GM18951 (cell line): ENCODE data around the gene AAMP.

Source experiments
- POLR2A ChIP-seq: IDR thresholded peaks from 4 replicates; pipeline ENCODE4 v1.6.1; 2011; ENCODE audit warnings: mild to moderate bottlenecking; ENCODE audit not compliant: insufficient read length, insufficient read depth; ENCODE audit errors: extremely low read depth
- in situ Hi-C: fragments of 300-500 bp; cut with MboI; formaldehyde crosslinking; loops from one replicate; pipeline ENCODE4 v1.12.0; 2022; ENCODE audit warnings: low sequenced_read_pairs, mixed read lengths, inconsistent platforms; ENCODE audit not compliant: unreplicated experiment

Gene AAMP

DNA sequence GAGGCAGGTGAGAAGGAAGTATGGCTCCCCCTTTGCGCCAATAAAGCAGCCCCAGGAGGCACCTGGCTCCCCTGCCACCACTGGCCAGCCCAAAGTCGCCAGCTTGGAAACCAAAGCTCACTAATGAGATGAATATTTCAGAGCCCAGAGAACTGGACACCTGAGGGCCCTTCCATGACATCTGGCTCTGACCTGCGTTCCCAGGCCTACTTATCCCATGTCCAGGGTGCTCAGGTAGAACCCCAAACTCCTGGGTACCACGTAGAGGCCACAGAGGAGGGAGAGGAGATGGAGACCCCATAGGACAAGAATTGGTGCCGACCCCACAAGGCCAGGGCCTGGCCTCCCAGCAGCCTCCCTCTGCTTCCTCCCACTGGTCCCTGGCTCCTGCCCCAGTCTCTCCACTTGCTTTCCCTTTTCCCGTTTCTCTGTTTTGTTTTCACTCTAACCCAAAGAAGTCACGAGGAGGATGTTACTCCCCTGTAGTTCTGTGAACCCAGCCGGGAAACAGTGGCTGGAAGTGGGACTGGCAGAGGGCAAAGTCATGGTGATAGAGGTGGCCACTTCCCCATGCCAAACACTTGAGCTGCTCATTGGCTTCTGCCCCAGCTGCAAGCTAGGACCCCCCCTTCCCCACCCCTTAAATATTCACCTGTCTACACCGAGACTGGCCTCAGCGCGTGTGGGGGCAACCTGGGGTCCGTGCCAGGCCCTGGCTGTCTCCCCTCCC lies 21.5 kb upstream of the AAMP start:
- no peak for TF ChIP-seq POLR2A
- in situ Hi-C loops = no loop called here

DNA sequence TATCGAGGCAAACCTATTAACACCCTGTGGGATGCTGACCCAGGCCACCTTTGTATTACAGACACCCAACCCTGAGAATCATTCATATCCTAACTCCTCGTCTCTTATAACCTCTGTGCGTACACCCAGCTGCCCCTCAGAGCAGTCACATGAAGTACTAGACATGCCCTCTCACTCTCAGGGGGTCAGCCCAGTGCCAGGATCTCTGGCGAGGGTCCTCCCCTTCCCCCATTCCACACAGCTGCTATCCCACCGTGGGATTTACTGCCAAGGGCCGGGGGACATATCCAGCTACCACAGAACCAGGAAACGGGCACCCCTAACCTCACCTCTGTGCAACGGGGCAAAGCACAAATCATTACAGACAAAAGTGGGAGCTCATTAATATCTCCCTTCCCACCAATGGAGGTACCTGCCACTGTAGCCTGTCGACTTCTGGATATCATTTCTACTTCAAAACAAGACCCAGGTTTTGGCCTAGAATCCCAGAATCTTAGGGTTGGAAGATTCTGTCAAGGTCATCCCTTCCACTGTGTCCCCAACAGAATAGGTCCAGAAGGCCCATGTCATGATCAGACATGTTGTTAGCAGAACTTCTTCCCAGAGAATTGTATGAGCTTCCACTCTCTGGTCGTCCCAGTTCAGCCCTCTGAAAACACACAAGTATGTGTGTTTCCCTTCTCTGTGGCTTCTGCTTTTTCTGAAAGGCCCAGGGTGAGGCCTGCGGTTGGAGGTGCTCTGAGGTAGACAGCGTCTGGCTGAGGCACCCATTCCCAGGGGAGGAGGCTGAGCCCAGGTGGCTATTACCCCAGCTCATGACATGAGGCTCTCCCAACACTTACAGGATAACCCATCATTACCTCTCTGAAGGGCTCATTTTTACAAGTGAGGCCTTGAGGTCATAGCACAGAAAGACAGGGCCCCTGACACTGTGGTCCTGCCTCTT lies 20.7 kb upstream of the AAMP start:
- in situ Hi-C loops = no loop called here
- TF ChIP-seq POLR2A = no peak

DNA sequence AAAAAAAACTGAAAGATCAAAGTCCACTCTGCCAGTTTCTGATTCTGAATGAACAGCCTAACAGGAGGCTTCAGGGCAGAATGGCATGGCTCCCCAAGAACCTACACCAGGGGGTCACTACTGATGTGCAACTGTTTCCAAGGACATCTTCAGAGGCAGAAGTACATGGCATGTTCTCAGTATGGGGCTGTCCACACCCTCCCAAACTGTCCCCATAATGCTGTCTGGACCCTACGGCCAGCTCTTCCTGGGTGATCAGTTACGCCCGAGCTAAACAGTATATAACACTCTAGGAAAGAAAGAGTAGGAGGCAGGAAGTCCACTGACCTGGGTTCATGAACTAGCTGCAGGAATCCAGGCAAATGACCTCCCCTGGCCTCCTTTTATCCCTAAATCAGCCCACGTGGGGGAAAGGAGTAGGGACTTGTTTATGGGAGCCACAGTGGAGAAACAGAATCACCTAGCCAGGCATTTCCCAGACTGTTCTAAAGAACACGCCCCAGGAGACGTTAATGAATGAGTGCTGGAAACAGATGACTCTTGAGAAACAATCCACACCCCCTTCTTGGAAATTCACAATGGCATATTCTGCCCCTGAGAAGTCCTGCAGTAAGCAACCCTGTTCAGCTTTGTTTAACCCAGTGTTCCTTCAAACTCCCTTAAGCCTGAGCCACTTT lies 19.8 kb upstream of the AAMP start:
- in situ Hi-C loops = no loop called here
- TF ChIP-seq POLR2A = no peak

DNA sequence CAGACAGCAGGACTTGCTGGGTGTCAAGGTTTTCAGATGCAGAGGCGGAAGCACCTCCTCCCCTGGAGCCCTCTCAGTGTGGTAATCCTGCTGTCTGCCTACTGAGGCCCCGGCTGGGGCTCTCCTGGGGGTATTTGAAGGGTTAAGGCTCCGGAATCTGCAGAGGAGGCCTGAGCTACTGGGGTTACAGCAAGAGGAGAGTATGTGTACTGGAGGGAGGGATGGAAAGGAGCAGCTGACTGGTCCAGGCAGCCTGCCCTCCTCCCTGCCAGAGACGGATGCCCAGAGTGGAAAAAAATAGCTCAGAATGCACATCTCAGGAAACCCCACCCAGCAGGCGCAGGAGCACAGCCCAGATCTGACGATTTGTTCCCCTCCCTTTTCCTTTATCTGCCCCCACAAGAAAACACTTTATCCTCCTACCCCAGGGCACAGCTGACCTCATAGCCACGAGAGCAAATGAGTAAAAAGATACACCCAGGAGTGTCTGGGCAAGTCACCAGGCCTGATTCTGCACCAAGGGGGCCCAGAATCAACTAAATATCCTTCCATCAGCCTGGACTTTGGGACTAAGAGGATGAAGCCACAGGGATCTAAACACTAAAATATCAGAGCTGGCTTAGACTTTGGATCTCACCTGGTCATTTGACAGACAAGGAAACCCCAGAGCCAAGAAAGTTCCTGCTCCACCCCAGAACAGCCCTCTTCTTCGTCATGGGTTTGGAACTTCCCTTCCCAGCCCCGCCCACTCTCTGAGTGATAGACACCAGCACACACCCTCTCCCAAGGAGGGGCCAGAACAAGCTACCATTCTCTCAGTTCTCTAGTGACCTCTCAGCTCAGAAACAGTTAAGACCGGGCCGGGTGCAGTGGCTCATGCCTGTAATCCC lies 16.9 kb upstream of the AAMP start:
- peak; percentile 43 for TF ChIP-seq POLR2A
- in situ Hi-C loops = no loop called here

DNA sequence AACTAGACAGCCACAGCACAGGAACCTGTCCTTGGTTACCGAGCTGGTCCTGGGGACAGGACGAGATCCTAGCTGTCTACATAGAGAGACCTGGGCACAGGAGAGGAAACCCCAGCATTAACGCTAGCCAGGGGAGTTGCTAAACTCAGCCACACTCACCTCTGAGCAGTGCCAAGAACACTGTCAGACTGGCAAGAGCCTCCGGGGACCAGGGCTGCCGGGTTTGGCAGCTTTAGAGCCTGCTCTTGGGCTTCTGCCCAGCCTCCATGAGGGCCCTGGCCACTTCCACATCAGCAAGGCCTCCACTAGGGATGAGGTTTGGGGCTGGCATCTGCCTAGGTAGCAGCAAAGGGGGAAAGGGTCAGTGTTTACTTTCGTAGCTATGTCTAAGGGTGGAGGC lies 15.7 kb upstream of the AAMP start:
- no peak for TF ChIP-seq POLR2A
- in situ Hi-C loops = no loop called here

DNA sequence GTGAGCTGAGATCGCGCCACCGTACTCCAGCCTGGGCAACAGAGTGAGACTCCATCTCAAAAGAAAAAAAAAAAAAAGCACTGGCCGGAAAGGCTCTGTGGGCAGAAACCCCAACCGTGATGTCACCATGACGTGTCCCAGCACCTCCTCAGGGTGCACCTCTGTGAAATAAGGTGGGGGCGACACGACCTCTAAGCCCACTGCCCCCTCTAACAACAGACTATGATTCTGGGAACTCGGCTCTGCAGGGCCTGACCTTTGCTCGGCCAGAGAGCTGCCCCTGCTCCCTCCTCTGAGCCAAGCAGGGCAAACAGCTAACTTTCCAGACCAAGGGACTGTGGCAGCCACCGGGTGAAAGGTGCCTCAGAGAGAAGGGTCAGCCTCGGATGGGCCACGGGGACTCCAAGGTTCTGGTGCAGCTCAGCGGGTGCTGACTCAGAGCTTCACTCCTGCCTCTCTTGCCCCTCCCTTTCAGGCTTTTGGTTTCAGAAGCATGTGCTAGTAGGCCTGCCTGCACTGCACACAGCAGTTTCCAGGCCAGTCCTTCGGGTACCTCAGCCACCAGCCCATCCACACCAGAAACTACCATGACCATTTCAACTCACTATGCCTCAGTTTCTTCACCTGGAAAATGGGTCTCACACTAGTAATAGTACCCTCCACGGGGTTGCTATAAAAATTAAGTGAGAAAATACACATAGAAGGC lies 14.3 kb upstream of the AAMP start:
- no peak for TF ChIP-seq POLR2A
- in situ Hi-C loops = no loop called here

DNA sequence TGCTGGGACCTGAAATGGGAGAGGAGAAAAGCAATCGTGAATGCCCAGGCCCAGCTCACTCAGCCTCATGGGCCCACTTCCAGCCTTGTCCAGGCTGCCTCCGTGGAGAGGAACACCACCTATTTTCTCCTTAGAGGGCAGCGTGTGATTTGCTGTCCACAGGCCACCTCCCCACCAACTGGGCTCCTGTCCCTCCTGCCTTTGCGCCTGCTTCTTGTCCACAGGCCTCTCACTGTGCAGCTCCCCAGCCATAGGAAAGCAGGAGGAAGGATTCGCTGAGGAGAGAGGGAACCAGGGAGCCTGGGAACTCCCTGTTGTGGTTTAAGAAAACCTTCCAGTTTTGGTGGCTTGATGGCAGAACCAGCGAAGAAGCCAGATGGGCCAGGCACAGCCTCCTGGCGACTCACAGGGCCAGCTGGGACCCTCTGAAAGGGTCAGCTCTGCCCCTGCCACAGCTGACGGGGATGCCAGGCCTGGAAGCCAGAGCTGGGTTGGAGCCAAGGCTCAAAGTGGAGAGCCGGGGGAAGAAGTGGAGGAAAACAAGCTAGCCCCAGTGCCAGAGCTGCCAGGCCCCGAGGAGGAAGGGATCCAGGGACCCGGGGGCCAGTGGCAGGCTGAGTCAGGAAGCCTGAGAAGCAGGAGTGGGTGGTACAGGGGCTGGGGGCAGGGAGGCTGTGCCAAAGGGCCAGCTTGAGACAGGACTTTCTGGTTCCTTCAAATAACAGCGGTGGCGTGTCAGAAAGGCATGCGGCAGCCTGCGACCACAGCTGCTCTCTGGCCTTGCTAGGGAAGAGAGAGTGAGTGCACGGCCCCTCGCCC lies 12.4 kb upstream of the AAMP start:
- TF ChIP-seq POLR2A = no peak
- in situ Hi-C loops = no loop called here

DNA sequence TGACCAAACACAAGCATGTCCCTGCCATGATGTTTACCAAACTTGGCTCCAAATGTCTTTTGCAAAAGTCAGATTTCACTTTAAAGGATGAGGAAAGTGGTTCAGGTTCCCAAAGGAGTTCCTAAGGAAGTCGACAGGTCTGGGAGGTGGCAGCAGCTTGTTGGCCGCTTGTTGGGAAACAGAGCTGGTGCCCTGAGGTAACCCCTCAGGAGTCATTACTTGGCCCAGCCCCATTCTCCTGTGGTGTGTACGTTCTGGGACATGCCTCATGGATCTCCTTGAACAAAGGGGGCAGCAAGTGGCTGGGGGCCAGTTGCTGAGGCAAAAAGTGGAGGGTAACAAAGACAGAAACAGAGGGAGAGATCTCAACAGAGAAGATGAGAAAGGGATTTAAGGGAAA lies 11.5 kb upstream of the AAMP start:
- in situ Hi-C loops = no loop called here

DNA sequence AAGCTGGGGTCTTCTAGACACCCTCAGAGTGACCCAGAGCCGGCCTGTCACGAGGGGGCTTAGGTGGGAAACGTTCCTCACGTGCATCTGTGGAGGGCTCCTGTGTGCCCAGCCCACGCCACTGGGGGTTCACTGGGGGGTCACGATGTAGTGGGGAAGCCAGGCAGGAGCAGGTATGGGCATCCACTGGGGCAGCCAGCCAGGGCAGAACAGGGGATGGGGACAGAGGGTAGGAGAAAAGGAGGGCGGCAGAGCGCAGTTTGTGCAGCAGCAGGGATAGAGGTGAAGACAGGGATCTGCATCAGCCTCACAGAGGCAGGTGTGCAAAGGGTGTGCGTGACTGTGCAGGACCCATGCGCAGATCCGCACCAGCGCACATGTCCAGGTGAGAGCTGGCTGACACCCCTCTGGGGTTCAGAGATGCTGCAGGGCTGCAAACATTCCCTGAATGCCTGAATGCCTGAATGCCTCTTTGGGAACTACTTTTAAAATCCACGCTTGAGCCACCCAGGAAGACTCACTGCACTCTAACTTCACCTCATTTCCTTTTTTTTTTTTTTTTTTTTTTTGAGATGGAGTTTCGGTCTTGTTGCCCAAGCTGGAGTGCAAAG lies 10.4 kb upstream of the AAMP start:
- in situ Hi-C loops = no loop called here
- no peak for TF ChIP-seq POLR2A

More for the DNA sequence above, 11.5 kb upstream of the AAMP start:
- no peak for TF ChIP-seq POLR2A

DNA sequence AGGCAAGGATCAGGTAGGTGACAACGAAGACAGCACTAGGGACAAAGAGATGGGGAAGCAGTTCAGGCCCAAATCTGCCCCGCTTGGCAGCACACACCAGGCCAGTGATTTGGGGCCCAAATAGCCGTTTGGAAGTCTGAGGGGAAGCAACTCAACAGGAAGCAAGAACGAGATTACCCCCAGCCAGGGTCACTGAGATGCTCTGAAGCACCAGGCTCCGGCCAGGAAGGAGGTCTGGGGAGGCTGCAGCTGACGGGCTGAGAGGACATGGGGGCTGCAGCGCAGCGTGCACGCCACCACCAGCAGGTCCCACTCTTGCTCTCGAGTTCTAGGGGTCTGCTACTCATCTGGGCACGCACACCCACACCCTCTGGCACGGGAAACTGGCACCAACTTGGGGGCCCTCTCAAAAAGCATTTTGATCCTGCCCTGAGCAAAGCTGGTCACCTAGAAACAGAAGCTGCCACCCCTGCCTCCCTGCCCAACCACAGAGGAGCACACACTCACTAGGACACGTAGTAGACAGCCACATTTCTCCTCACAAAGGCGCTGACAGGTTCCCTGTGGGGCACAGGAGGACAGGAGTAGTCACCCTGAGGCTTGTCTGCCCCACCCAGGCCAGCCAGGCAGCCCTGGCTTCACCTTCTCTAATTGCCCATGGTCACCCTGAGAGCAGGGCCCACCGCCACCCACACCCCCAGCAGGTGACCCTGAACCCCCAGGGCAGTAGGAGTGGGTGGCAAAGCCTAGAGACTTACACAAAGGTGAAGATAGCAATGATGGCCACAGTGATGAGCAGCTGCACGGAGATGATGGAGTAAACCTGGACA lies 8.8 kb upstream of the AAMP start:
- in situ Hi-C loops = no loop called here
- TF ChIP-seq POLR2A = no peak
